GM18507 (cell line): ENCODE data around the gene LCE1D.

Experiments
- DNase-seq: peaks from one replicate; pipeline ENCODE4 v3.0.0; 2011; ENCODE audit warnings: low read depth; ENCODE audit not compliant: insufficient read length; ENCODE audit errors: extremely low spot score
- FAIRE-seq: peaks from 2 replicates; lab custom pipeline; 2011; peaks lifted over from hg19 to GRCh38; lab: Jason Lieb, UNC

Gene LCE1D

DNA sequence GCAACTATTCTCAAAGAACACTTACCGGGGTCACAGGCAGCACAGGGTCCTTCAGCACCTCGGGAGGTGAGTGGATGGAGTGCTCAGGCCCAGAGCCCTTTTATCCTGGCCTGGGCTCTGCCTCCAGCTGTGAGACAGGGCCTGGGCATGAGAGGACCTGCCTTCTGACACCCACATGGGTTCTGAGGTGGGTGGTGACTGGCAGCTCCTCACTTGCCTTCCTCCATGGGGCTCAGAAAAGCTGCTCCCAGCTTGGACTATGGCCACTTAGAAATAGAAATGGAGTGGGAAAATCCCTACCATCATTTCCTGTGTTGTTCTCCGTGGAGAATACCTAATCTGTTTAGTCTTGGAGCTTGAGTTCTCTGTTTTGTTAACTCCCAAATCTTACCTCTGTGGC, 10.1 kb downstream of the LCE1D start, which contains the start of gene LCE1C:
Gene LCE1C, minus strand, starts transcription at position 76 of the 400 bp plus-strand sequence. CDS start 1,173 bp downstream, outside the sequence.
- FAIRE-seq (no peak), DNase-seq (no peak)

DNA sequence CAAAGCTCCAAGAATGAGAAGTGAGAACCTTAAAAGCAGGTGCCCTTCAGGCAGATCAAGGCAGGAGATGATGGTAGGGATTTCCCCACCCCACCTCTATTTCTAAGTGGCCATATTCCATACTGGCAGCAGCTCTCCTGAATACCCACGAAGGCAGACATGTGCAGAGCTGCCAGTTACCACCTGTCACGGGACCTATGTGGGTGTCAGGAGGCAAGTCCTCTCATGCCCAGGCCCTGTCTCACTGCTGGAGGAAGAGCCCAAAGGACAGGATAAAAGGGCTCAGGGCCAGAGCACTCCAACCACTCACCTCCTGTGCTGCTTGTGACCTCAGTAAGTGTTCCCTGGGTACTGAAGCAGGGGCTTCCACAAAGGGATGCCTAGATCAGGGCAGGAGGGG, 14.5 kb downstream of the LCE1D start:
- DNase-seq (no peak), FAIRE-seq (no peak)

- no peak for FAIRE-seq
- DNase-seq, result no peak
Measured at GRCh38 chr1:152811671-152812070, 15.2 kb downstream of the LCE1D start, which contains the start of gene LCE1B. Gene LCE1B (plus strand): TSS chr1:152811971. CDS start chr1:152812447, 476 bp downstream.

GRCh38 chr1:152817309-152817708, 20.8 kb downstream of the LCE1D start:
- DNase-seq, result no peak
- no peak for FAIRE-seq

- FAIRE-seq (no peak), DNase-seq (no peak)
Measured at GRCh38 chr1:152823294-152823693, 26.8 kb downstream of the LCE1D start.

GRCh38 chr1:152824964-152825363, 28.4 kb downstream of the LCE1D start:
- no peak for FAIRE-seq
- no peak for DNase-seq

- no peak for FAIRE-seq
- no peak for DNase-seq
Measured at GRCh38 chr1:152827173-152827572, 30.7 kb downstream of the LCE1D start, which contains the start of gene LCE1A. Gene LCE1A (plus strand): TSS chr1:152827473. CDS start chr1:152827473, 0 bp downstream.

DNA sequence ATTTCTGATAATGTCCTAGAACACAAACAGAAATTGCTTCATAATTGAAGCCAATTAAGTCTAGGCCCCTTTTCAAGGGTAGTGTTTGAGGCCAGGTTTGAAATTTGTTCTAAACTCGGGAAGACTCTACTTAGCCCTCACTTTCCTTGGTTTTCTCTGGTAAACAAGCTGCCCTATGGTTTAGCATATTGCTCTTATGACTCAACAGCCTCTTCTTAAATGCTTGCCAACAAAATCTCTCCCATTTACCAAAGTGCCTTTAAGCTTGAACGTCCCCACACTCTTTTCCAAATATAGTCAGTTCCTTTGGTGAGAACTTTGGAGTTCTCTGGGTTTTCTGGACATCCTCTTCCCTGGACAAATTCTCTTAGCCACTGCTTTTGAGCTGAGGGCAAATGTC, 40.3 kb downstream of the LCE1D start:
- DNase-seq (no peak), FAIRE-seq (no peak)

GRCh38 chr1:152842556-152842955, 46.0 kb downstream of the LCE1D start, which contains the start of gene LCE6A:
Gene LCE6A (plus strand): TSS chr1:152842856. CDS start chr1:152843521, 665 bp downstream.
- FAIRE-seq, result no peak

More at GRCh38 chr1:152842556-152842955, 46.0 kb downstream of the LCE1D start, which contains the start of gene LCE6A:
- no peak for DNase-seq
